SKM-1 treated with dmso at 0.1 percent for 144 hours (cell line): Measurements from ENCODE around the gene CIPC.

Experiments
- DNase-seq: peaks from one replicate; lab custom pipeline; 2025; ENCODE audit not compliant: unreplicated experiment; lab: John Stamatoyannopoulos, UW

CIPC gene

GRCh38 chr14:77069551-77069950, 28.5 kb upstream of the CIPC start:
- no peak for DNase-seq

GRCh38 chr14:77071938-77072388, 26.1 kb upstream of the CIPC start:
- no peak for DNase-seq

- no peak for DNase-seq
These were observed 23.1 kb upstream of the CIPC start for GRCh38 chr14:77074969-77075368.

GRCh38 chr14:77076113-77076631, 21.9 kb upstream of the CIPC start:
- no peak for DNase-seq

GRCh38 chr14:77077040-77077439, 21.0 kb upstream of the CIPC start:
- DNase-seq: no peak

- no peak for DNase-seq
These were observed 15.7 kb upstream of the CIPC start for GRCh38 chr14:77082356-77082755.

- DNase-seq: no peak
These were observed 15.0 kb upstream of the CIPC start for GRCh38 chr14:77083082-77083481.

GRCh38 chr14:77084985-77085384, 13.1 kb upstream of the CIPC start:
- DNase-seq: no peak

- no peak for DNase-seq
These were observed 12.5 kb upstream of the CIPC start for GRCh38 chr14:77085538-77085937.

- no peak for DNase-seq
These were observed 11.9 kb upstream of the CIPC start for GRCh38 chr14:77086017-77086727.

- no peak for DNase-seq
These were observed 11.1 kb upstream of the CIPC start for GRCh38 chr14:77086951-77087350.

GRCh38 chr14:77087631-77088030, 10.4 kb upstream of the CIPC start:
- DNase-seq: no peak

GRCh38 chr14:77088219-77088618, 9.8 kb upstream of the CIPC start:
- DNase-seq: no peak

GRCh38 chr14:77088645-77089044, 9.4 kb upstream of the CIPC start:
- no peak for DNase-seq

- no peak for DNase-seq
These were observed 6.5 kb upstream of the CIPC start for GRCh38 chr14:77091518-77091917.

GRCh38 chr14:77092676-77093075, 5.4 kb upstream of the CIPC start:
- no peak for DNase-seq

GRCh38 chr14:77094672-77095284, 3.3 kb upstream of the CIPC start:
- peak; percentile 35 for DNase-seq

- no peak for DNase-seq
These were observed 905 bp upstream of the CIPC start for GRCh38 chr14:77097006-77097699.

GRCh38 chr14:77098529-77099353, 683 bp downstream of the CIPC start:
- DNase-seq: no peak

GRCh38 chr14:77099425-77100167, 1.5 kb downstream of the CIPC start:
- no peak for DNase-seq
